ENCODE measurements around the gene FAF1. TPM values are rescaled to one million over a fixed set of nuclear protein-coding genes. Genes with fewer than 3 reads are reported as not detected.

Gene FAF1
- total and polyA plus RNA-seq, 9 of the 15 experiments (the other 6 are each of a cell fraction or from before 2014, with no cell fraction given), result 48.7 to 225 (median 118) TPM

GRCh38 chr1:50492142-50492541 lies 467.9 kb downstream of the FAF1 start (continued):
- TF ChIP-seq POLR3A (IDR thresholded peaks at IDR 0.05; ENCODE audit: borderline replicate concordance, extremely low read depth, insufficient read depth, insufficient read length), result no peak
- no peak for TF ChIP-seq ZNF224 (CRISPR knock-in tag; IDR thresholded peaks at IDR 0.05)
- TF ChIP-seq ZKSCAN8 (CRISPR knock-in tag; IDR thresholded peaks at IDR 0.05), result no peak
- TF ChIP-seq ZNF12 (CRISPR knock-in tag; IDR thresholded peaks at IDR 0.05), result no peak
- TF ChIP-seq MED1 (CRISPR knock-in tag; IDR thresholded peaks at IDR 0.05; ENCODE audit: borderline replicate concordance), result no peak

DNA sequence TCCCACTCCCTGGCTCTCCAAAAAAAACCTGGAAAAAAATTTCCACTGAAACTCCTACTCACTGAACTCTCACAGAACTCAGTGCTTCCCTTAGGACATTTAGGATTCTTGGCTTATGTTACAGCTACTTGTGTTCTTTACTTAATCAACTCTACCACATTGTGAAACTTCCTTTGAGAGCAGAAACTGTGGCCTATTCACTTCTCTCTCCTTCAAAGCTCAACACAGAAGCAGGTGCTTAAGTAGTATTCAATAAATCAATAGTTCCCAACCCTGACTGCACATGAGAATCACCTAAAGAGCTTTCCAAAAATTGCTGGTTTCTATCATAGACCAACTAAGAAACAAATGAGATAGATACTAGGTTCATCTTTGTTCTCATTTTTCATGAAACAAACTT lies 468.9 kb downstream of the FAF1 start:
- DNase-seq (ENCODE audit: extremely low read depth in 1 of 4, low spot score in 3 of 4), result no peak
- no peak overlapping the region for H3K9ac ChIP-seq (ENCODE audit: insufficient read depth in 1 of 2, low read depth in 2 of 2, low read length in 2 of 2)
- POLR2A ChIA-PET, result interaction anchor here (0.6 to 1.1 kb wide), 3 partner anchors 16 to 1094 kb away, joined by 3 read pairs; no protein-coding TSS in a partner anchor
- TF ChIP-seq LCOR (CRISPR knock-in tag; IDR thresholded peaks at IDR 0.05), result no peak
- TF ChIP-seq CHD7 (IDR thresholded peaks at IDR 0.05; ENCODE audit: low read depth, low read length), result no peak
- no peak for TF ChIP-seq SREBF2 (CRISPR knock-in tag; IDR thresholded peaks at IDR 0.05)
- no peaks in the 10 kb centered on the region for H3K4me1 ChIP-seq (replicated peaks in 1 of 2; ENCODE audit: control insufficient read depth in 2 of 2, insufficient read depth in 2 of 2, low read length in 2 of 2)
- no peak overlapping the region for H2AFZ ChIP-seq (ENCODE audit: low read depth, low read length)
- H3K4me2 ChIP-seq (ENCODE audit: insufficient read depth, low read length), result no peak overlapping the region
- no peaks in the 10 kb centered on the region for H3K27me3 ChIP-seq (ENCODE audit: control insufficient read depth in 2 of 2, insufficient read depth in 2 of 2, low read length in 2 of 2)
- H3K9me3 ChIP-seq (replicated peaks; ENCODE audit: control insufficient read depth, insufficient read depth, low read depth, low read length), result no peaks in the 10 kb centered on the region
- H3K36me3 ChIP-seq (ENCODE audit: control insufficient read depth, insufficient read depth, low read length), result peaks cover 57% of the 10 kb centered on the region
- H3K27ac ChIP-seq (ENCODE audit: extremely low read depth, low read depth, low read length), result no peak overlapping the region
- no TSS peak for BruUV-seq (replicated peaks)
- H4K20me1 ChIP-seq (replicated peaks; ENCODE audit: control insufficient read depth, insufficient read depth, low read length), result no peaks in the 10 kb centered on the region
- no peak for FAIRE-seq
- ATAC-seq, result no peak
- in situ Hi-C loops (cut with MboI), result no loop called here
- H3K79me2 ChIP-seq (ENCODE audit: control insufficient read depth, insufficient read depth, low read length), result no peaks in the 10 kb centered on the region
- no peak overlapping the region for H3K4me3 ChIP-seq
- intact Hi-C loops (cut with micrococcal nuclease), result no loop called here
- H3K9me1 ChIP-seq (ENCODE audit: control insufficient read depth, insufficient read depth, low read length), result no peaks in the 10 kb centered on the region
- CTCF ChIA-PET (ENCODE audit: low intra/inter-chr PET ratio), result no interaction called here

All from K562 (cell line).